Neutrophil (primary cell): ENCODE data around the gene MSL2.

Experiments used
- H3K27ac ChIP-seq: fragments of 200-600 bp; sonication (generic); 2 replicates; pipeline ENCODE4 v1.5.1; 2016; ENCODE audit warnings: mild to moderate bottlenecking, moderate library complexity
- H3K27me3 ChIP-seq: fragments of 200-600 bp; sonication (generic); 2 replicates; pipeline ENCODE4 v1.6.0; 2016; ENCODE audit warnings: mild to moderate bottlenecking
- H3K36me3 ChIP-seq: fragments of 200-600 bp; sonication (generic); 2 replicates; pipeline ENCODE4 v1.5.1; 2017
- H3K4me1 ChIP-seq, 2 experiments: fragments of 200-600 bp in 1 of 2; sonication (generic) in 1 of 2; 1 replicate in 1 of 2; 2 replicates in 1 of 2; pipeline versions ENCODE4 v1.5.1 to v1.6.1; 2013 to 2016; ENCODE audit warnings: low read depth in 1 of 2, low read length in 1 of 2, mild to moderate bottlenecking in 1 of 2, moderate library complexity in 1 of 2; ENCODE audit not compliant: control insufficient read depth in 1 of 2, insufficient read depth in 1 of 2
- H3K4me3 ChIP-seq, 2 experiments: fragments of 200-600 bp in 1 of 2; sonication (generic) in 1 of 2; 1 replicate in 1 of 2; 2 replicates in 1 of 2; pipeline ENCODE4 v1.5.1; 2013 to 2016; ENCODE audit warnings: low read depth in 1 of 2, low read length in 1 of 2, mild to moderate bottlenecking in 1 of 2, moderate library complexity in 1 of 2
- H3K9me3 ChIP-seq: fragments of 200-600 bp; sonication (generic); 2 replicates; pipeline ENCODE4 v1.5.1; 2016
- CTCF ChIP-seq: fragments of 200-600 bp; sonication (generic); IDR thresholded peaks from 2 replicates; pipeline ENCODE4 v1.5.1; 2016; ENCODE audit warnings: antibody characterized with exemption

Gene MSL2

GRCh38 chr3:136197159-136197793 lies 1.1 kb upstream of the MSL2 start:
- H3K9me3 ChIP-seq, result no peaks in the 10 kb centered on the region
- H3K27ac ChIP-seq, result peak overlapping the region; percentile 100
- H3K27me3 ChIP-seq, result no peaks in the 10 kb centered on the region
- H3K4me3 ChIP-seq, result peak overlapping the region; percentile 93 to 97
- no peaks in the 10 kb centered on the region for H3K36me3 ChIP-seq
- H3K4me1 ChIP-seq, result peaks cover 23 to 37% of the 10 kb centered on the region in 2 experiments
- TF ChIP-seq CTCF, result no peak

- H3K4me3 ChIP-seq, result peak overlapping the region; percentile 93 to 97
- H3K27ac ChIP-seq, result peak overlapping the region; percentile 100
- TF ChIP-seq CTCF, result peak; percentile 11
- peaks cover 30 to 44% of the 10 kb centered on the region in 2 experiments for H3K4me1 ChIP-seq
- H3K36me3 ChIP-seq, result no peaks in the 10 kb centered on the region
- H3K9me3 ChIP-seq, result no peaks in the 10 kb centered on the region
- no peaks in the 10 kb centered on the region for H3K27me3 ChIP-seq
Measured at GRCh38 chr3:136196401-136197158, 445 bp upstream of the MSL2 start.

- Histone ChIP-seq H3K4me3 (peak overlapping the region; percentile 93 to 97), H3K4me1 (peaks cover 41 to 56% of the 10 kb centered on the region in 2 experiments), H3K36me3 (no peaks in the 10 kb centered on the region), H3K9me3 (no peaks in the 10 kb centered on the region), H3K27ac (peak overlapping the region; percentile 100), H3K27me3 (no peaks in the 10 kb centered on the region)
- no peak for TF ChIP-seq CTCF
Measured at GRCh38 chr3:136195258-136196063, 674 bp downstream of the MSL2 start.

- Histone ChIP-seq H3K27ac (peak overlapping the region; percentile 100), H3K4me3 (peak overlapping the region; percentile 93 to 97), H3K9me3 (no peaks in the 10 kb centered on the region), H3K36me3 (no peaks in the 10 kb centered on the region), H3K4me1 (peaks cover 49 to 64% of the 10 kb centered on the region in 2 experiments), H3K27me3 (no peaks in the 10 kb centered on the region)
- TF ChIP-seq CTCF, result no peak
Measured at GRCh38 chr3:136194409-136195257, 1.5 kb downstream of the MSL2 start.
